GM19438 (cell line): ENCODE data around the gene AMFR.

Experiments used
- ATAC-seq: cut with Tn5 transposase; IDR thresholded peaks from one replicate; pipeline ENCODE4 v1.9.1; 2021; ENCODE audit warnings: low read depth; ENCODE audit not compliant: unreplicated experiment

Gene AMFR

DNA sequence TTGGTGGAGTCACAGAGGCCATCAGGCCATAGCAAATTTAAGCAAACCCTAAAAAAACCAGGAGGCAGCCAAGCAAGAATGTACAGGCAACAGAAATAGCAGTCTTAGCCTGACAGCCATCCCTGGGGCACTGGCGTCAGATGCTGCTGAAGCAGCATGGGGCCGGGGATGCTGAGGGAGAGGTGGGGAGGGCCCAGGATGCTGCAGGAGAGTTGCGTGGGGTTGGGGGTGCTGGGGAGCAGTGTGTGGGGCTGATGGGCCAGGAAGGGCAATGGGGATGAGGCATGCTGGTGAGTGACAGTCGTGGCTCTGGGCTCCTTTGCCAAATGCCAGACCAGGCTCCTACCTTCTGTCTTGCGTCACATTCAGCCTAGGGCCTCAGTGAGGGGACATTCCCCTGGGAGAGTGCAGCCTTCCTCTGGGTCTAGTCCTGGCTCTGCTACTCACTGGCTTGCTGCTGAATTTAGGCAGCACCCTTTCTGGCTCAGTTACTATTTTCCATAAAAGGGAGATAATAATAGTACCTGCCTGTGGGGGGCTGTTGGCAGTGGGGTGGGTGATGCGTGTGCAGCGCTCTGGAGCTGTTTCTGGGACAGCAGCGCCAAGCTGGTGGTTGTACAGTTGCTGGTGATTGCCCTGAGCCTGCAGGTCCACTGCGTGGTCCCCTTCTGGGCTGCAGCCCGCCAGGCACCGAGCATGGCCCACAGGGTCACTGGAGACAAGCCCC is 88.1 kb downstream of the AMFR start:
- ATAC-seq = no peak

DNA sequence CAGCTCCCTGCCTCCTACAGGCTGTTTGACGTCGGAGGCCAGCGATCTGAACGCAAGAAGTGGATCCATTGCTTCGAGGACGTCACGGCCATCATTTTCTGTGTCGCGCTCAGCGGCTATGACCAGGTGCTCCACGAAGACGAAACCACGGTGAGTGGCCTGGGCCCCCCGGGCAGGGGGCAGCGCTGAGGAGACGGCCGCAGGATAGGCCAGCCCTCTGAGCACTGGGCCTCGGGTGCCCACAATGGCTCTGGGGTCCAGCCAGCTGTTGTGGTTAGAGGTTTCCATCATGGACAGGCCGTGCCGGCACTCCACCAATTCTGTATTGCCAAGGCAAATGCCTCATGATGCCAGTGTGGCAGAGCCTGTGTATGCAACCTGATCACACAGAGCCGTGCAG is 88.6 kb downstream of the AMFR start:
- no peak for ATAC-seq

DNA sequence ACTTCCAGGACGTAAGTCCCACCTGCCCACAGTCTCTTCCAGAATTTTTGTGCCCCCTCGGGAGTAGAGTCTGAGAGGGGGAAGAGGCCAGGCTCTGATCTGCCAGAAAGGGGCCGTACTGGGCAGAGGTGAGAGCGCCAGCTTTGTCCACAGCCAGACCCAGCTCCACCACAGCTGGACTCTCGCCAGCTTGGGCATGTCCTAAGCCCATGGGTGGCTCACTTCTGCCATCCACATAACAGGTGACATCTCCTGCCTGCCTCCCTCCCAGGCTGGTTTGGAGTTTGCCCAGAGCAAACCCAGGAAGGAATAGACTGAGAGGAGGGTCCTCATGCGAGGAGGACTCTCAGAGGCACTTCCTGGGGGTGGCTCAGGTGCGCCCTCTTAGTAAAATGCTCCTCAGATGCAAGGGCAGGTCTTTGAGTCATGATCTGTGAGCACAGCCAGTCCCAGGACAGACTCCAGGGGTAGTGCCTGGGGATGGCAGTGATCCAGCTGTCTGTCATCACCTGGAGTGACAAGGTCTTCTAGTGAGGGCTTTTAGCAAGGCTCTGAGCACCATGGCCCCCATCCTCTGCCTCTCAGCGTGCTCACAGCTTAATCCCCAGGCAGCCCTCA is 89.2 kb downstream of the AMFR start:
- no peak for ATAC-seq

DNA sequence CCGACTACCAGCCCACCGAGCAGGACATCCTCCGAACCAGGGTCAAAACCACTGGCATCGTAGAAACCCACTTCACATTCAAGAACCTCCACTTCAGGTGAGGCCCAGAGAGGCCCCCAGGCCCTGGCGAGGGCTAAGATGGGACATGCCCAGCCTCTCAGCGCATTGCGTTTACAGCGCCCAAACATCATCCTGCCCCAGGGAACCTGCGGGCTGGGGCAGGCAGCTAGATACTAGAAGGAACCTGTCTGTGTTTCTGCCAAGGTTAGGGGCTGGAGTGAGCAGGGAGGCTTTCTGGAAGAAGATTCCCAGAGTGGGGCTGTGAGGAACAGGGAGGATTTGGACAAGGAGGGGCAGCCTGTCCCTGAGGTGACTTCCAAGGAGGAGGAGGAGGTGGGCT is 90.6 kb downstream of the AMFR start:
- no peak for ATAC-seq

DNA sequence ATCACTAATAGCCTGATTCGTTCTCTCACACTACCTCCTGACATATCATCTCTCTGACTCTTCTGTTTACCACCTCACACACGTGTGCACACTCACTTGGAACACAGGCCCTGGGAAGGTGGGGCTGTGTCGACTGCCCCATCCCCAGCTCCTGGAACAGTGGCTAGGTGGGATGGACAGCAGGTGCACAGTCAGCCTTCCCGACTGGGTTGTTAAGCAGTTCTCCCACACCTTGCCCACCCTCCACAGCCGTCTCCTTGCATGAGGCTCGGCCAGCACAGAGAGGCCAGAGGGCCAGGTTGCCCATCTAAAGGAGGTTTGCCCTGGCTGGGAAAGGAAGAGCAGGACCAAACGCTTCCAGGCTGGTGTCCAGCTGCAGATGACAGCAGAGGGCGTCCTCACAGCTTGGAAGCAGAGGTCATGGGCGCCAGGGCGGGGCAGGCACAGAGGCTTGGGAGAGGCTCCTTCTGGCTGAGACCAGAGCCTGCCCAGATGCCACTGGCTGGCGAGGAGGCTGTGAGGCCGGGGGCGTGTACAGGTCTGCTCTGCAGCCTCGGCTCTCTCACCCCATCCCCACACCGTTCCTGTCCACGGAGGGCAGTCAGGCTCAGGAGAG is 92.8 kb downstream of the AMFR start:
- no peak for ATAC-seq

DNA sequence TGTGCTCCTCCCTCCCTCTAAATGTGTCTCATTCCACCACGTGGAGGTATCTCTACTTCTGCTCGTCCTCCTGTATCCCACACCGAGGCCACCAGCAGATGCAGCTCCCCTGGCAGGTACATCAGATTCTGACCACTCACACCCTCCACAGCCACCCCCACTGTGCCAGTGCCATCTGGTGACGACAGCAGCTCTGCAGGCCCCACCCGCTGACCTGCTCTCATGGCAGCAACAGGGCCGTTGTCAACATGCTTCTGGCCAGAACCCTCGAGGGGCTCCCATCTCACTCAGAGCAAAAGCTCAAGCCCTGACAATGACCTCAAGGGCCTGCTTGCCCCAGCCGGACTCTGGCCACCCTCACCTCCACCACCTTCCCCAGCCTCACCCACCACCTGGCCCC is 93.4 kb downstream of the AMFR start:
- ATAC-seq = no peak

DNA sequence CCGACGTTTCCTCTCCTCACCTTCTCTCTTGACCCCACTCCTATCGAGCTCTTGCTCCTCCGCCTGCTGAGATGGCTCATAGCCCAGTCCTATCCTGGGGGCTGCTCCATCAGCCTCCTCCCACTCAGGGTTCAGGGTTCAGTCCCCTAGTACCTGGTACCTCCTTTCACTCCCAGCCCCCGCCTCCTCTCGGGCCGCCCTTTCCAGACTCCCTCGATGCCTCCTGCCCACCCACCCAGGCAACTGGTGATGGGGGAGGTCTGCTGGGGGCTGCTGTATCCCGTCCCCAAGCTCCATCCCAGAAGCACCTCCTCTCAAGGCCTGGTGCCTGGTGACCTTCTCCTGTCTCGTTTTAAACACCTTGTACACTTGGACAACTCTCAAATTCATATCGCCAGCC is 93.9 kb downstream of the AMFR start:
- ATAC-seq = no peak

DNA sequence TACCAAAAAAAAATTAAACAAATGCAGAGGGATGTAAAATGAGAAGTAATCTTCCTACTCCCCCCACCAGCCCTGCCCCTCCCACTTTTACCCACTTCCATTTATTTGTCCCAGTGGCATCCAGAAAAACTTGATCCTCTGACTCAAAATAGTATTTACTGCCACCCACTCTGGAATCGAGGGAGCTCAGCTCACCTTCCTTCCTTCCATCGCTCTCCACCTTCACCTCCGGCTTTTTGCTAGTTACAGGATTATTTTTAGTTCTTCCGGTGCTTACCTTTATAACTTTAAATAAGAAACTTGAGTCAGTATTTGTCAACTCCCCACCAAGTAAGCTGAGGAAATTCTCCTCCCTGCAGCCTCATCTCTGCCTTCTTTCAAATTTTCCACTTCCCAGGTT is 94.9 kb downstream of the AMFR start:
- ATAC-seq = no peak

DNA sequence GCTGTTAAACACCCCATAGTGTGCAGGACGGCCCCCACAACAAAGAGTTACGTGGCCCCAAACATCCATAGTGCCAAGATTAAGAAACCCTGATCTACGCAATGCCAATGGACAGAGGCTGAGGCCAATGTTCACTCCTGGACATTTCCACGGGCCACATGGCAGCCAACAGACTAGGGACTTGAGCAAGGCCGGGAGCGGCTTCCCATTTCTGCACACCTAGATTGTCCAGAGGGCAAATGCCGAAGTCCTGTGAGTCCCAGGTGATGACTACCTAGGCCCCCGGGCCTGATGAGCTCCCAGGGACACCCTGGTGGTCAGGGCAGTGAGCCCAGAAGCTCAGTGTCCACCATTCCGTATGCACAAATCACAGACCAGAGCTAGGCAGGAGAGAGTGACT is 95.5 kb downstream of the AMFR start:
- no peak for ATAC-seq

DNA sequence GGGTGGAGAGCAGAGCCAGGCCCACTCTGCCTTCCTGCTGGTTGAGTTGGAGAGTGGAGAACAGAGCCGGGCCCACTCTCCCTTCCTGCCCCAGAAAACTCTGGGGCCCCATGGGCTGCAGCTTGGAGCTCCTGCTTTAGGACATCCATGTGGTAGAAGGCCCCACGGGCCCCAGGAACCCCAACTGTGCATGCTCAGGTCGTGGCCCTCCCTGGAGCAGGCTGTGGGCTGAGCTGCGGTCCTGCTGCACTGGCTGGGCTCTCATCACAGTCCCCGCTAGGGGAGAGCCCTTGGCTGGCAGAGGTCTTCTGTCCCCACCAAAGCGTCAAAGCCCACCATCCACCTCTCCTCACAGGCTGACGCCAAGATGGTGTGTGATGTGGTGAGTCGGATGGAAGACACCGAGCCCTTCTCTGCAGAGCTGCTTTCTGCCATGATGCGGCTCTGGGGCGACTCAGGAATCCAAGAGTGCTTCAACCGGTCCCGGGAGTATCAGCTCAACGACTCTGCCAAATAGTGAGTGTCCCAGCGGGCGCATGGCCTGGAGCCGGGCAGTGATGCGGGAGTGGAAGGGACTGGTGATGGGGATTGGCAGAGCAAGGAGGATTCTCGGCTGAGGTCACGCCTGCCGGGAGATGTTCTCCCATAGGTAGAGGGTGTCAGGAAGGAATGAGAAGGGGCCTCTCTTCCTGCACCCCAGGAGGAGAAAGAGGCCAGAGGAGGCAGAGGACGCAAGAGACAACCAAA is 96.9 kb downstream of the AMFR start:
- no peak for ATAC-seq

DNA sequence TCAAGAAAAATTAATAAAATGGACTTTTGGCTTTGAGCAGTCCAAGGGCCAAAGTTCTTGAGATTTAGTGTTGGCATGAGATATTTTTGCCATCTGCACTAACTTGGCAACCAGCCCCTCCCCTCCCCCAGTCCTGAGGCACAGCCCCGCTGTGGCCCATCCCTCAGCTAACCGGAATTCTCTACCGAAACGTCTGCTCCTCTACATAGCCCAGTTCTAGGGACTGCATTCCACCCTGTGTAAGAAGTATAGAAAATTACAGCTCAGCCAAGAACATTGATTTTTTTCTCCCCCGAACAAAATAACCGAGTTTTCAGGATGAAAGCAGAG is 97.5 kb downstream of the AMFR start:
- no peak for ATAC-seq

DNA sequence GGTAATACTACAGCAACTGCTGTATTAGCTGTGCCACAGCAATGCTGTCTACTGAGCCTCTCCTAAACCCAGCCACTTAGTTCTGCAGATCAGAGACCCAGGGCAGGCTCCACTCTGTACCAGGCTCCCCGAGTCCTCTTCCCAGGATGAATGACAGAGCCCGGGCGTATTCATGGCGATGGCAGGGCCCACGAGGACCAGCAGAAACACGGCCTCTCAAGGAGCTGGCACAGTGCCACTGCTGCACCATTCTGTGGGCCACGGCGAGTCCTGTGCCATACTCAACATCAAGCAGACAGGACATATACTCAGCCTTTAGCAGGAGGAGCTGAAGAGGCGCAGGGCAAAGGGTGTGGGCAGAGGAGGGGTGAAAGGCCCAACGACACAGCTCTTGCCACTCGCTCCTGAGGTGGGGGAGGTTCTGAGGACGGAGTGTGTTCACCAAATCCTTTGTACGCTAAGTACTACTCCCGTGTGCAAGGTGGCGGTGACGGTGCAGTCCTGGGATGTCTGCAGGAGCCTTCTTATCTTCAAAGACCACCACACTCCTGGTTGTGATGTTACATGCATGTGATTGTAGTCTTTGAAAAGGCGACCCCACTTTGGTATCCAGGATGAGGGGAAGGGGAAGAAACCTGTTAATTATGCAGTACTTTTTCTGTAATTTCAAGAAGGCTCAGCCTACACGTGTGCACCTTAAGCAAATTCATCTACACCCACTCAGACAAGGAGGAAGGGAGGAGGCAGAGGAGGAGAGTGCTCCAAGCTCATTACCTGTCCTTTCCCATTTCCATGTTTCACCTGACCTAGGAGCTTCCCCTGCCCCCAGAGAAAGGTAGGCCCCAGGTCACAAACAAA is 98.0 kb downstream of the AMFR start:
- no peak for ATAC-seq

DNA sequence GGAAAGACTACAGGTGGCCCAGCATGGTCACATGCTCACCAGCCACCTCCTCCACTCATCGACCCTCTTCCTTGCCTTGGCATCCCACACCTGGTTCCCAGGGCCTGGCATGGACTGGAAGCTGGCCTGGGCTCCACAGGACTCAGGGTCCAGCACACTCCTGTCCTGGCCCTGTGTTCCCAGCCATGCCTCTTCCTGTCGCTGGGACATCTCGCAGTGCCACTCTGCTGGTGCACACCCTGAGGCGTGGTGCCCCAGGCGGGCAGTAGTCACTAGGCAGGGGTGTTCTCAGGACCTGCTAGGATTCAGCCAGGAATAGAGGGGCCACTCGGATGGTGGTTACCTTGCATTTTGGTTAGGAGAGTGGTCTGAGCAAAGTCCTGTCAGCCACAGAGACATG is 99.4 kb downstream of the AMFR start:
- ATAC-seq = no peak

DNA sequence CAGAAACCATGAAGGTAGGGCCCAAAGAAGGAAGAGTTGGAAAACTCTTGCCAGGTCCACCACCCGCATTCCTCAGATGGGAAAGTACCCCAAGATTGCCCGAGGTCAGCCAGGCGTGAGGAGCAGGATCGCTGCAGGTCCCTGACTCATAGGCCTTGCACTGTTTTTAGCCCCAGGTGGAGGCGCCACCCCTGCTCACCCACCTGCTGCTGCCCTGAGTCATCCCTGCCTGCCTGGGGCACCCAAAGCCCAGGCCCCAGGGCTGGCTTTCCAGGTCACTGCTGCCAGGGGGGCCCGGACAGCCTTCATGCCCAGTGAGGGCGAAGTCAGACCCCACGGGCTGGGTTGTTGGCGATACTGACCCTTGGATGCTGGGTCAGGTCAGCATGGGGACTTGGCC is 100.9 kb downstream of the AMFR start:
- ATAC-seq = no peak

DNA sequence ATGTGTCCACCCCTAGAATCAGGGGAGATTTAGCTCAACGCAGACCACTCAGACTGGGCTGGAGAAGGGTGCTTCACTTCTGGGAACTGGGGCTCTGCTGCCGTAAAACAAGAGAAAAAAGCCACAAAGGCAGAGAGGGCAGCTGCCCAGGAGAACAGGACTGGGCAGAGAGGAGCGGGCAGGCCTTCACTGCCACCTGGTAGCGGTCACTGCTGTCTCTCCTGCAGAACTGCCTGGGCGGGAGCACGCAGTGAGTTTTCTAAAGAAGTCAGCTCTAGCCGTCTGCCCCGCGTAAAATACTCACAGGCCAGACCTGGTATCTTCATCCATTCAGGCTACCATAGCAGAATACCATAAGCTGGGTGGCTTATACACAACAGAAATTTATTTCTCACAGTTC is 103.8 kb downstream of the AMFR start:
- ATAC-seq = no peak

DNA sequence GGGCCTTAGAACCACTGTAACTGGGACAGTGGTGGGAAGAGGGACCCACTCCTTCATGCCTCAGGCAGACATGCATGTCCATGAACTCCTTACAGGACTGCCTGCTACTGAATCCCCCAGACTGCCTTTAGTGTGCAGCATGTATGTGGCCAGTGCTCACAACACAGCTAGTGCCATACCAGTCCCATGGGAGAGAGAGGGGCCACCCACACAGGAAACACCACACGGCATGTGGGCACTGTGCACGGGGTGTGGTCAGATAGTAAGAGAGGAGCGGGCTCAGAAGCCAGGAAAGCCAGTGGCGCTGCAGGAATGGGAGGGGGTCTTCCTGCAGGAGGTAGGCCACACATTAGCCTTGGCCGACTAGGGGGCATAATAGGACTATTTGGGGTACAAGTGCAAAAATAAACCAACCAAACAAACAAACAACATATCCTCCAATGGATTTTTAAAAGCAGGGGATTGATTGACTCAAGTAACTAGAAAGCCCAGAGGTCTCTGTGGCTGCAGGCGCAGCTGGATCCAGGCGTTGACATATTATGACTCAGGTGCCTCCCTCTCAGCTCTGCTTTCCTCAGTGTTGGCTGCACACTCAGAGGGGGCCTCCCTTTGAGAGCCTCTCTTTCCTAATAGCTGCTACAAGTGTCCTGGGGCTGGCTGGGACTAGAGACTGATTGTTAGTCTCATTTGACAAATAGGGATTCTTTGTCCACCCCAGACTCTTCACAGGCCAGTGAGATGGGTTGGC is 104.4 kb downstream of the AMFR start:
- ATAC-seq = no peak

DNA sequence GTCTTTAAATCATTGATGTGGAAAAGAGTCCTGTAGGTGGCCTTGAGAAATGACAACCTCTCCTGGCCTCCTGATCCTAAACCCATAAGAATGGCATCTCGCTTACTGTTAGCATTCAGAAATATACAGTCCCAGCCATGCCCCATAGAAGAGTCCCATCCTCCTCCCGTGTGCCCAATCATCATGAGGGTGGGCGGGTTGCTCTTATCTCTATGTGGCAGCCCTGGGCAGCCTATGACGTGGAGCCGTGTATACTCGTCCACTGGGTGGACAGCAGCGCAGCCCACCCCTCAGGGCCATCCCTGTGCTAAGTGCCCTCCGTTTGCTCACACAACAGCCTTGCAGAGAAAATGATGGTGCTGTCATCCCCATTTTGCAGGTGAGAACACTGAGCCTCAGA is 105.3 kb downstream of the AMFR start:
- no peak for ATAC-seq

DNA sequence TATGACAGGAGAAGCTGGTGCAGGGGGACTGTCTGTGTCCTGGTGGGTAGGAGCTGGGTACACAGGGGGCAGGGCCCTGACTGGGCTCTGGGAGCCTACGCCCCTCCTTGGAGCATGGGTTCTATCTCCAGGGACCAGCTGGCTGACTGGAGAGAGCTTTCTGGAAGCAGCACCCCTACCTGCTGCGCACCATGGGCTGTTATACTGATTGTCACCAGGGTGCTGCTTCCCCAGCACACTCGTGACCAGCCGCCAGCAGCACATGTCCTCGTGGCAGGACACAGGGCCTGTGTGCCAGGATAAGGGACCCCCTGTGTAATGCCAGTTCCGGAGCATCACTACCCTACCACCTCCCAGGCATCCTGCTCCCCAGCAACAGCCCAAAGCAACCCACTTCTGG is 106.0 kb downstream of the AMFR start:
- ATAC-seq = no peak

DNA sequence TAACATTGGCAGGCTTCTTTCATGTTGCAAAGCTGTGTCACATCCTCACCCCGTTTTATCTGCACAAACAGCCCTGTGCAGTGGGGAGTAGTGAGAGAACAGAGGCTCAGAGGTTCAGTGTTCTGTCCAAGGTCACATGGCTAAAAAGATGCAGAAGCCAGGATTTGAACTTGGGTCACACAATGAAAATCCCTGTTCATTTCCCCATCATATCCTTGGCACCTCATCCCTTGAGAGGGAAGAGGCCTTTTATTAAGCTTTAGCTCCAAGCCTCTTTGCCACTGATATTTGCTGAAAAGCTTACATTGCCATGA is 106.6 kb downstream of the AMFR start:
- no peak for ATAC-seq
